HG03045 (cell line): Measurements from ENCODE around the gene SMCO2.

Source experiments
- ATAC-seq: cut with Tn5 transposase; IDR thresholded peaks from one replicate; pipeline ENCODE4 v1.9.1; 2021; ENCODE audit warnings: mild to moderate bottlenecking, moderate library complexity; ENCODE audit not compliant: unreplicated experiment

Gene SMCO2

DNA sequence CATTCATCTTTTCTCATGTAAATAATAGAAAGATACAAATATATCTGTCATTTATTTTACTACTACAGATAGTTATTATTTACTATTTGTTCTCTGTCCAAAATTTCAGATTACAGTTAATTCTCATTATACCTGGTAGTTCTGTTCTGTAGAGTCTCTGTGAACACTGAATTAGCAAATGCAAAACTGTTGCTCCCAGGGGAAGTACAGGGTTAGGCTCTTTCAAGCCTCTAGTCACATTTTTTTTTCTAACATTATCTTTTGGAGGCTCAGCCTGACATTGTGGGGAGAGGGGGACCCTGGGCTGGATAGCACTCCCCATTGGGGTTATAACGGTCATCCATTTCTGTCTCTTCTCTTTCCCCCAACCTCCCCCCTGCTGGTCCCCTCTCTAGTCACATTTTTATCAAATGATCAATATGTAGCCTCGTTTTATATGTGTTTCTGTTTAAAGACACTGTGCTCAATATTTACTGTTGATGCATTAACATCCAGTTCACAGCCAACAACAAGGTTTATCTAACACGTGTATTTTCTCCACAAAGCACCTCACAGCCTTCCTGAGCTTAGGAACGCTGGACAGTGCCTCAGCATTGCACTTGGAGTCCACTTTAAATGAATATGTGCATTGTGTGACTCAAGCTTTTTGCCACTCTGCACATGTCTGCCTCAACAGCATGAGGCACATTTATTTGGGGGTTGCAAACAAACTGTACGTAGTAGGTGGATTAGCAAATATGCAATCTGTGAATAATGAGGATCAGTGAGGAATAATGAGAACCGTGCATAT lies 4.7 kb downstream of the SMCO2 start:
- no peak for ATAC-seq

DNA sequence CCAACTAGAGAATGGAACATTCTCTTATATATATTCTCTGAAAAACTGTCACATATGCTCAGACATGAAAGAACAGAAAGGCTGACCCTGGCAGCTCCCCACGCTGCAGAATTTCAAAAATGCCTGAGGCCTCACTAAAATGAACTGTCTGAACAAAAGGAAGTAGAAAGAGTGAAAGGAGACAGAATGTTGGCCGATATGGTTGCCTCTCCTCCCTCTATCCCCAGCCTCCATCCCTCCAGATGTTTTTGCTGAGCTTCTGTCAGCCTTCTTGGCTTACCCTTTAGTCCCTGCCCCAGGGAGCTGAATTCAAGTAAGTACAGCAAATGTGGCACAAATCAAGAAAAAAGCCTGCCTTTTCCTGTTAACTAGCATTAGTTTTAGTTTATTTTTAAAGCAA lies 6.9 kb downstream of the SMCO2 start:
- ATAC-seq: no peak

GRCh38 chr12:27455589-27455988 lies 9.1 kb downstream of the SMCO2 start:
- ATAC-seq: no peak

DNA sequence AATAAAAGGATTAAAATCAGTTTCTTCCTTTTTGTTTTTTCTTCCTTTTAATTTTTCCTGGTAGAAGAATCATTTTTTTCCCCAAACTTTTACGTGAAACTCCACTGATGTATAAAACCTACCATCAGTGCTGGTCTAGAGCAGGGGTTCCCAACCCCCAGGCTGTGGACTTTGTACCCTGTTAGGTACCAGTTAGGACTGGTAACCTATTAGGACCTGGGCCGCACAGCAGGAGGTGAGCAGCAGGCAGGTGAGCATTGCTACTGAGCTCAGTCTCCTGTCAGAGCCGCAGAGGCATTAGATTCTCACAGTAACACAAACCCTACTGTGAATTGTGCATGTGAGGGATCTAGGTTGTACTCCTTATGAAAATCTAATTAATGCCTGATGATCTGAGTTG lies 10.1 kb downstream of the SMCO2 start:
- no peak for ATAC-seq

DNA sequence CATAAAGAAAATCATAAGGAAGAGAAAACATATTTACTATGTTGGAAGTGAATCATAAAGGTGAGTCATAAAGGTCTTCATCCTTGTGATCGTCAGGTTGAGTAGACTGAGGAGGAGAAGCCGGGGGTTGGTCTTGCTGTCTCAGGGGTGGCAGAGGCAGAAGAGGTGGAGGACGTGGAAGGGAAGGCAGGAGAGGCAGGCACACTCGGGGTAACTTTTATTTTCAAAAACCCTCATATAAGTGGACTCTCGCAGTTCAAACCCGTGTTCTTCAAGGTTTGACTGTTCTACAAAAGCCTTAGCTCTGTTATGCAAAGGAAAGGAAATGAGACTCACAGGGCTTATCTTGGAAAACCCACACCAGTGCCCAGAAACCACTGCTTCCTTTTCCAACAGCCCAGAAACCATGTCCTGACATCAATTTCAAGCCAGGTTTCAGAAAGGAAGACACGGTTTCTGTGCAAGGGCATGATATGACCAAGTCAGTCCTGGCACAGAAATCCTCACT lies 14.0 kb downstream of the SMCO2 start:
- no peak for ATAC-seq

- no peak for ATAC-seq
Observed at GRCh38 chr12:27462151-27462694, 15.7 kb downstream of the SMCO2 start.

- ATAC-seq: no peak
Observed at GRCh38 chr12:27462851-27463250, 16.3 kb downstream of the SMCO2 start.

GRCh38 chr12:27463511-27464219 lies 17.1 kb downstream of the SMCO2 start:
- ATAC-seq: no peak

- ATAC-seq: no peak
Observed at GRCh38 chr12:27464220-27464554, 17.7 kb downstream of the SMCO2 start.

DNA sequence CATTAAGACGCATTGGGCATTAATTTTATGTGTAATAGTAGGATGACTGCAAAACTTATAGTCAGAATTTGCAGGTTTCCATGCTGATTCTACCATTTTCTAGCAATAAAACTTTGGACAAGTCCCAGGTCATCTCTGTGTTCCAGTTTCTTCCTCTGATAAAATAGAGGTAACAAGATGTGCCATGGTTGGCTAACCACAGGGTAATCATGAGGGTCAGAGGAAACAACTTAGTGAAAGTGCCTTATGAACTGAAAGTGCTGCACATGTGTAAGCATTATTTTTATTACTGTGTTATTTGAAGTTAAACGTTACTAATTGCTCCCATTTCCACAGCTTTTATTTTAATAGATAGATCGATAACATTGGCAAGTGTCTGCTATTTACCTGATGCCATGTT lies 21.1 kb downstream of the SMCO2 start:
- ATAC-seq: no peak

DNA sequence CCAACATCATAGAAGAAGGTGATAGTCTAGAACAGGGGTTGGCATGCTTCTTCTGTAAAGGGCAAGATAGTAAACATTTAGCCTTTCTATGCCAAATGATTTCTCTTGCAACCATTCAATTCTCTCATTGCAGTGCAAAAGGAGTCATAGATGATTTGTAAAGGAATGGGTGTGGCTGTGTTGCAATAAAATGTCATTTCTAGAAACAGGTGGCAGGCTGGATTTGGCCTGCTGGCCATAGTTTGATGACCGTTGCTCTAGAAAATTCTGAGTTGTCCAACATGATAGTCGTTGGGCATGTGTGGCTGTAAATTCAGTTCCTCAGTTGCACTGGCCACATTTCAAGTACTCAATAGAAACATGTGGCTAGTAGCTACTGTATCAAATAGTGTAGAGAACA lies 21.7 kb downstream of the SMCO2 start:
- ATAC-seq: no peak

DNA sequence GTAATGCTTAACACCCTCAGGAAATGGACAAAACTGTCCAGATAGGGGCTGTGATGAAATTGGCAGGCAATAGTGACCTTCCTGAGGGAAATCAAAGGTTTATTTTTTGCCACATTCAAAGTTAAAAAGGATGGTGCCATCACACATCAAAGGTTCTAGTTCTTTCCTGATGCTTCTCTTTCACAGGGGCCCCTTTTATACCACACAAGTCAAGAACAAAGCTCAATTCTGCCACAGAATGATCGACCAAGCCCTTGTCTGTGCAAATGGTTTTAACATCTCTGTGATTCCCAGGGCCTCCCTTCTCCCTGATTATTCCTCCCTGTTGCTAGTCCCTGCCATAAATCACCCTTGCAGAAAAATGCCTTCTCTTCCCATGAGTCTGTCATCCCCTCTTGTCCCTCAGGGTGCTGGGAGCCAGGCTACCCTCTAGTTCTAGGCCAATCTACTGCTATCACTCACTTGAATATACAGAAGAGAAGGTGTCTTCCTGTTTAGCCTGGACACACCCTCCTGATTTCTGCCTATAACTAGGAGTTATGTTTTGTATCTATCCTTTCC lies 22.7 kb downstream of the SMCO2 start:
- ATAC-seq: no peak

- ATAC-seq: no peak
Observed at GRCh38 chr12:27472604-27473003, 26.1 kb downstream of the SMCO2 start.

- no peak for ATAC-seq
Observed at GRCh38 chr12:27474344-27474743, 27.8 kb downstream of the SMCO2 start.

GRCh38 chr12:27477049-27477448 lies 30.5 kb downstream of the SMCO2 start:
- ATAC-seq: no peak

DNA sequence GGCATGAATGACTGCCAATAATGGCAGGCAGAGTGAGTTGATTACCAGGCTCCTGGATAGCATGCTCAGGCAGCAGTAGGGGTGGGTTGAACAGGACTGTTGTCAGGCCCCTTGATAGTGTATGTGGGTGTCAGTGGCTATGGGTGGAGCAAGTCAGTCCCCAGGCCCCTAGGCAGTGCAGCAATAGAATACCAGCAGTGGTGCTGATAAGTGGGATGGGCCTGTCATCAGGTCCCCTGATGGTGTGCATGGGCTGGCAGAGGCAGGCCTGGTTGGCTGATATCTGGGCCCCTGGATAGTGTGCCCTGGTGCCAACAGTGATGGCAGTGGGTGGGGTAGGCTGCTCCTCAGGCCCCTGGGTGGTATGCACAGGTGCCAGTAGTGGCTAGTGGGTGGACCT lies 32.4 kb downstream of the SMCO2 start:
- ATAC-seq: no peak

DNA sequence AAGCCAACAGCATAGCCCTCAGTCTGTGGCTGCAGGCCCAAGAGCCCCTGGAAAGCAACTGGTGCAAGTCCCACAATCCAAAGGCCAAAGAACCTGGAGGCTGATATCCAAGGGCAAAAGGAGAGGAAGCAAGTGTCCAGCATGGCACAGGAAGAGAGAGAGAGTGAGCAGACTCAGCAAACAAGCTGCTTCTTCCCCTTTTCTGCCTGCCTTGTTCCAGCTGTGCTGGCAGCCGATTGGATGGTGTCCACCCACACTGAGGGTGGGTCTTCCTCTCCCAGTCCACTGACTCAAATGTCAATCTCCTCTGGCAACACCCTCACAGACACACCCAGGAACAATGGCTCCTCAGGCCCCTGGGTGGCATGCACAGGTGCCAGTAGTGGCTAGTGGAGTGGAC lies 33.5 kb downstream of the SMCO2 start:
- no peak for ATAC-seq

GRCh38 chr12:27486961-27487360 lies 40.4 kb downstream of the SMCO2 start:
- ATAC-seq: no peak

GRCh38 chr12:27488479-27488878 lies 41.9 kb downstream of the SMCO2 start:
- ATAC-seq: no peak

- no peak for ATAC-seq
Observed at GRCh38 chr12:27491226-27491625, 44.7 kb downstream of the SMCO2 start.

- no peak for ATAC-seq
Observed at GRCh38 chr12:27493260-27493940, 46.9 kb downstream of the SMCO2 start.
